HG02870 (cell line): ENCODE results near the gene IGSF21.

Experiments
- ATAC-seq: cut with Tn5 transposase; IDR thresholded peaks from one replicate; pipeline ENCODE4 v1.9.1; 2021; ENCODE audit warnings: mild to moderate bottlenecking, moderate library complexity; ENCODE audit not compliant: unreplicated experiment

IGSF21 gene

GRCh38 chr1:18256282-18257235 is 149.0 kb downstream of the IGSF21 start:
- no peak for ATAC-seq

- no peak for ATAC-seq
These were observed 150.2 kb downstream of the IGSF21 start for GRCh38 chr1:18257778-18258177.

GRCh38 chr1:18261891-18262290 is 154.3 kb downstream of the IGSF21 start:
- no peak for ATAC-seq

GRCh38 chr1:18262726-18263125 is 155.1 kb downstream of the IGSF21 start:
- no peak for ATAC-seq

GRCh38 chr1:18263547-18264120 is 156.0 kb downstream of the IGSF21 start:
- no peak for ATAC-seq

- ATAC-seq: no peak
These were observed 156.9 kb downstream of the IGSF21 start for GRCh38 chr1:18264450-18265039.

- ATAC-seq: no peak
These were observed 158.0 kb downstream of the IGSF21 start for GRCh38 chr1:18265641-18266040.

GRCh38 chr1:18266391-18266790 is 158.8 kb downstream of the IGSF21 start:
- ATAC-seq: no peak

- ATAC-seq: no peak
These were observed 163.7 kb downstream of the IGSF21 start for GRCh38 chr1:18271336-18271735.

- no peak for ATAC-seq
These were observed 171.3 kb downstream of the IGSF21 start for GRCh38 chr1:18278946-18279345.

- no peak for ATAC-seq
These were observed 171.9 kb downstream of the IGSF21 start for GRCh38 chr1:18279351-18280074.

GRCh38 chr1:18280956-18281355 is 173.4 kb downstream of the IGSF21 start:
- ATAC-seq: no peak

- no peak for ATAC-seq
These were observed 175.4 kb downstream of the IGSF21 start for GRCh38 chr1:18282851-18283600.

GRCh38 chr1:18283601-18284385 is 176.2 kb downstream of the IGSF21 start:
- ATAC-seq: no peak

GRCh38 chr1:18284805-18285537 is 177.4 kb downstream of the IGSF21 start:
- ATAC-seq: no peak

- no peak for ATAC-seq
These were observed 177.9 kb downstream of the IGSF21 start for GRCh38 chr1:18285538-18285924.

- ATAC-seq: no peak
These were observed 181.1 kb downstream of the IGSF21 start for GRCh38 chr1:18288722-18289121.

GRCh38 chr1:18289597-18289996 is 182.0 kb downstream of the IGSF21 start:
- ATAC-seq: no peak
